WTC11 (cell line): ENCODE data around the gene RRAD. TPM values are rescaled to one million over a fixed set of nuclear protein-coding genes. Genes with fewer than 3 reads are reported as not detected.
"Not testable (repeated sequence)": the region's sequence is repeated elsewhere in the genome, so short reads cannot be mapped to it uniquely, and the experiment has no call there.

Source experiments
- ATAC-seq: fragments of 200-7000 bp; cut with Tn5 transposase; 2 replicates; pipeline ENCODE4 v1.10.0; 2021; ENCODE audit warnings: mild to moderate bottlenecking, moderate library complexity
- CTCF ChIA-PET: fragments of 300-600 bp; sonication (Branson Sonifier 250); formaldehyde crosslinking; loops from one replicate; lab custom pipeline; 2021; ENCODE audit warnings: antibody characterized with exemption; lab: Charles Lee
- POLR2A ChIA-PET: fragments of 350-600 bp; sonication (Branson Sonifier 250); formaldehyde crosslinking; loops from one replicate; lab custom pipeline; 2021; ENCODE audit warnings: antibody characterized with exemption; lab: Charles Lee
- DNase-seq: peaks from one replicate; pipeline ENCODE4 v3.0.0; 2021; ENCODE audit warnings: low spot score
- H3K27ac Mint-ChIP-seq: 2 replicates; pipeline ENCODE4 v1.8.0; 2021; ENCODE audit warnings: mixed read lengths
- H3K27me3 Mint-ChIP-seq: 2 replicates; pipeline ENCODE4 v1.8.0; 2021; ENCODE audit warnings: low read depth, mild to moderate bottlenecking, moderate library complexity, mixed read lengths
- H3K36me3 Mint-ChIP-seq: 2 replicates; pipeline ENCODE4 v1.8.0; 2021; ENCODE audit warnings: mixed read lengths
- H3K4me1 Mint-ChIP-seq: 2 replicates; pipeline ENCODE4 v1.8.0; 2022; ENCODE audit warnings: mixed read lengths
- H3K4me3 Mint-ChIP-seq: 2 replicates; pipeline ENCODE4 v1.8.0; 2021; ENCODE audit warnings: mild to moderate bottlenecking, moderate library complexity, mixed read lengths
- H3K9me3 Mint-ChIP-seq: 2 replicates; pipeline ENCODE4 v1.8.0; 2021; ENCODE audit warnings: mixed read lengths
- CBFB ChIP-seq: sonication (generic); formaldehyde crosslinking; IDR thresholded peaks from 2 replicates; pipeline ENCODE4 v1.8.1; 2022; ENCODE audit warnings: mild to moderate bottlenecking, low read depth, missing genetic modification reagents
- E2F1 ChIP-seq: sonication (generic); formaldehyde crosslinking; IDR thresholded peaks from 2 replicates; pipeline ENCODE4 v1.8.0; 2022; ENCODE audit warnings: mild to moderate bottlenecking, missing genetic modification reagents
- ELF4 ChIP-seq: sonication (generic); formaldehyde crosslinking; IDR thresholded peaks from 2 replicates; pipeline ENCODE4 v1.8.1; 2022; ENCODE audit warnings: low read depth, mild to moderate bottlenecking, moderate library complexity, missing genetic modification reagents
- FOXK1 ChIP-seq: sonication (generic); formaldehyde crosslinking; IDR thresholded peaks from 2 replicates; pipeline ENCODE4 v1.8.0; 2022; ENCODE audit warnings: mild to moderate bottlenecking, moderate library complexity, missing genetic modification reagents
- FOXP1 ChIP-seq: sonication (generic); formaldehyde crosslinking; IDR thresholded peaks from 2 replicates; pipeline ENCODE4 v1.8.0; 2022; ENCODE audit warnings: missing genetic modification reagents, mild to moderate bottlenecking, moderate library complexity, borderline replicate concordance
- GRHL2 ChIP-seq: fragments of 250-450 bp; sonication (Bioruptor Pico); IDR thresholded peaks from 2 replicates; pipeline ENCODE4 v1.8.0; 2022; ENCODE audit warnings: mild to moderate bottlenecking, moderate library complexity; ENCODE audit not compliant: insufficient replicate concordance, severe bottlenecking
- IRF1 ChIP-seq: sonication (generic); formaldehyde crosslinking; IDR thresholded peaks from 2 replicates; pipeline ENCODE4 v1.8.0; 2023; ENCODE audit warnings: missing genetic modification reagents
- JAZF1 ChIP-seq: fragments of 250-450 bp; sonication (Bioruptor Pico); IDR thresholded peaks from 2 replicates; pipeline ENCODE4 v1.9.0; 2021; ENCODE audit warnings: moderate library complexity, mild to moderate bottlenecking, inconsistent platforms
- NR1H2 ChIP-seq: sonication (generic); formaldehyde crosslinking; IDR thresholded peaks from 2 replicates; pipeline ENCODE4 v1.9.0; 2021; ENCODE audit warnings: mild to moderate bottlenecking, moderate library complexity, missing genetic modification reagents
- NR2C2 ChIP-seq: sonication (generic); formaldehyde crosslinking; IDR thresholded peaks from 2 replicates; pipeline ENCODE4 v1.8.0; 2022; ENCODE audit warnings: mild to moderate bottlenecking, missing genetic modification reagents
- NR3C1 ChIP-seq: sonication (generic); formaldehyde crosslinking; conservative IDR thresholded peaks from 2 replicates; pipeline ENCODE4 v1.8.1; 2023; ENCODE audit warnings: low read depth, mild to moderate bottlenecking, missing genetic modification reagents
- RELA ChIP-seq: sonication (generic); formaldehyde crosslinking; IDR thresholded peaks from 2 replicates; pipeline ENCODE4 v1.8.1; 2022; ENCODE audit warnings: missing genetic modification reagents, mild to moderate bottlenecking, borderline replicate concordance
- SMAD3 ChIP-seq: sonication (generic); formaldehyde crosslinking; IDR thresholded peaks from 2 replicates; pipeline ENCODE4 v1.8.0; 2022; ENCODE audit warnings: missing genetic modification reagents, mild to moderate bottlenecking, borderline replicate concordance
- SOX15 ChIP-seq: fragments of 250-450 bp; sonication (Bioruptor Pico); IDR thresholded peaks from 2 replicates; pipeline ENCODE4 v1.9.0; 2021; ENCODE audit warnings: mild to moderate bottlenecking
- TCF7 ChIP-seq: sonication (generic); formaldehyde crosslinking; IDR thresholded peaks from 2 replicates; pipeline ENCODE4 v1.8.0; 2022; ENCODE audit warnings: mild to moderate bottlenecking, low read depth, missing genetic modification reagents, moderate library complexity
- ZNF121 ChIP-seq: sonication (generic); formaldehyde crosslinking; IDR thresholded peaks from 2 replicates; pipeline ENCODE4 v1.8.0; 2023; ENCODE audit warnings: missing genetic modification reagents
- ZNF263 ChIP-seq: sonication (generic); formaldehyde crosslinking; IDR thresholded peaks from 2 replicates; pipeline ENCODE4 v1.8.1; 2022; ENCODE audit warnings: low read depth, mild to moderate bottlenecking, moderate library complexity, missing genetic modification reagents
- ZNF317 ChIP-seq: sonication (generic); formaldehyde crosslinking; IDR thresholded peaks from 2 replicates; pipeline ENCODE4 v1.8.1; 2023; ENCODE audit warnings: low read depth, mild to moderate bottlenecking, moderate library complexity, missing genetic modification reagents, borderline replicate concordance
- ZNF396 ChIP-seq: fragments of 250-450 bp; sonication (Bioruptor Pico); IDR thresholded peaks from 2 replicates; pipeline ENCODE4 v1.8.0; 2021; ENCODE audit warnings: mild to moderate bottlenecking, moderate library complexity, borderline replicate concordance
- total RNA-seq: library from RNA; stranded (reverse); gene quantifications from 3 replicates; pipeline ENCODE4 v1.2.3, GENCODE V29; 2021
- TF ChIP-seq, protein P1 (sequence below): sonication (generic); formaldehyde crosslinking; IDR thresholded peaks from 2 replicates; pipeline ENCODE4 v1.8.1; 2022; ENCODE audit warnings: mild to moderate bottlenecking, moderate library complexity, missing genetic modification reagents
- TF ChIP-seq, protein P2 (sequence below): sonication (generic); formaldehyde crosslinking; IDR thresholded peaks from 2 replicates; pipeline ENCODE4 v1.8.0; 2022; ENCODE audit warnings: mild to moderate bottlenecking, missing genetic modification reagents
- TF ChIP-seq, protein P3 (sequence below): fragments of 250-450 bp; sonication (Bioruptor Pico); IDR thresholded peaks from 2 replicates; pipeline ENCODE4 v1.9.0; 2021; ENCODE audit warnings: moderate library complexity, mild to moderate bottlenecking, inconsistent platforms, borderline replicate concordance
- TF ChIP-seq, protein P4 (sequence below): sonication (generic); formaldehyde crosslinking; IDR thresholded peaks from 2 replicates; pipeline ENCODE4 v1.8.1; 2022; ENCODE audit warnings: low read depth, missing genetic modification reagents, borderline replicate concordance

The RRAD gene
- total RNA-seq, 1 experiment from 2014 or later: 0.52 TPM

GRCh38 chr16:66899310-66899944, 25.9 kb downstream of the RRAD start (continued):
- TF ChIP-seq GRHL2 (CRISPR knock-in tag) (no peak), ZNF317 (CRISPR knock-in tag) (no peak), RELA (CRISPR knock-in tag) (no peak)
- TF ChIP-seq, all 79 proteins: peak for 0

DNA sequence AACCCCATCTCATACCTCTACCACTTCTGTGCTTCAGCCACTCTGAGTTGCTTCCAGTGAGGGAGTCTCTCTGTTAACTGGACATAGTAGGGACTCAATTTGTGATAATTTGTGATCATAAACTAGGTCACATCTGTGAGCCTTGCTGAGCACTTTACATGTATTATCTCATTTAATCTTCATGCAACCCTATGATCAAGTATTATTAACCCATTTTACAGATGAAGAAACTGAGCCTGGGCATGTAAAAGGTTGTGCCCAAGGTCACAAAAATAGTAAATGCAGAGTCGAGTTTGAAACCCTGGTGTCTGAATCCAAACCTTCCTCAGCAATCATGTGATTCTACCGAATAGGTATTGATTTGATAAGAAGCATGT, 26.4 kb downstream of the RRAD start:
- Mint-ChIP-seq H3K9me3 (no peaks in the 10 kb centered on the region), H3K27me3 (no peaks in the 10 kb centered on the region; the same call in 1 of the 2 replicates)
- DNase-seq (no peak), ATAC-seq (no peak)
- CTCF ChIA-PET: interaction anchor here (1.3 to 11.5 kb wide), 3 partner anchors 11 to 27 kb away, joined by 3 to 175 read pairs (median 32); partner anchors contain the start of genes PDP2 and RRAD
- TF ChIP-seq E2F1 (CRISPR knock-in tag) (no peak), FOXK1 (no peak), JAZF1 (no peak), ELF4 (CRISPR knock-in tag) (no peak), SMAD3 (CRISPR knock-in tag) (no peak), TCF7 (CRISPR knock-in tag) (no peak), ZNF396 (CRISPR knock-in tag) (no peak)
- TF ChIP-seq, protein P1, sequence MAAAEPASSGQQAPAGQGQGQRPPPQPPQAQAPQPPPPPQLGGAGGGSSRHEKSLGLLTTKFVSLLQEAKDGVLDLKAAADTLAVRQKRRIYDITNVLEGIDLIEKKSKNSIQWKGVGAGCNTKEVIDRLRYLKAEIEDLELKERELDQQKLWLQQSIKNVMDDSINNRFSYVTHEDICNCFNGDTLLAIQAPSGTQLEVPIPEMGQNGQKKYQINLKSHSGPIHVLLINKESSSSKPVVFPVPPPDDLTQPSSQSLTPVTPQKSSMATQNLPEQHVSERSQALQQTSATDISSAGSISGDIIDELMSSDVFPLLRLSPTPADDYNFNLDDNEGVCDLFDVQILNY: no peak
- TF ChIP-seq, protein P2, sequence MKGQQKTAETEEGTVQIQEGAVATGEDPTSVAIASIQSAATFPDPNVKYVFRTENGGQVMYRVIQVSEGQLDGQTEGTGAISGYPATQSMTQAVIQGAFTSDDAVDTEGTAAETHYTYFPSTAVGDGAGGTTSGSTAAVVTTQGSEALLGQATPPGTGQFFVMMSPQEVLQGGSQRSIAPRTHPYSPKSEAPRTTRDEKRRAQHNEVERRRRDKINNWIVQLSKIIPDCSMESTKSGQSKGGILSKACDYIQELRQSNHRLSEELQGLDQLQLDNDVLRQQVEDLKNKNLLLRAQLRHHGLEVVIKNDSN (CRISPR knock-in tag): no peak
- TF ChIP-seq, protein P3, sequence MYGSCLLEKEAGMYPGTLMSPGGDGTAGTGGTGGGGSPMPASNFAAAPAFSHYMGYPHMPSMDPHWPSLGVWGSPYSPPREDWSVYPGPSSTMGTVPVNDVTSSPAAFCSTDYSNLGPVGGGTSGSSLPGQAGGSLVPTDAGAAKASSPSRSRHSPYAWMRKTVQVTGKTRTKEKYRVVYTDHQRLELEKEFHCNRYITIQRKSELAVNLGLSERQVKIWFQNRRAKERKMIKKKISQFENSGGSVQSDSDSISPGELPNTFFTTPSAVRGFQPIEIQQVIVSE (CRISPR knock-in tag): no peak
- TF ChIP-seq, all 79 proteins: peak for 0
- H3K4me1 Mint-ChIP-seq: peaks cover 8% of the 10 kb centered on the region
- no peaks in the 10 kb centered on the region for H3K36me3 Mint-ChIP-seq
- POLR2A ChIA-PET: no interaction called here
- no peak overlapping the region for H3K4me3 Mint-ChIP-seq
- no peak overlapping the region for H3K27ac Mint-ChIP-seq

- H3K36me3 Mint-ChIP-seq: no peaks in the 10 kb centered on the region
- no peak overlapping the region for H3K4me3 Mint-ChIP-seq
- CTCF ChIA-PET: interaction anchor here (0.6 to 11.5 kb wide), 4 partner anchors 12 to 145 kb away, joined by 3 to 175 read pairs (median 18); partner anchors contain the start of gene RRAD
- peaks cover 8% of the 10 kb centered on the region for H3K4me1 Mint-ChIP-seq
- POLR2A ChIA-PET: no interaction called here
- no peak for ATAC-seq
- TF ChIP-seq IRF1 (no peak), SMAD3 (CRISPR knock-in tag) (no peak), CBFB (CRISPR knock-in tag) (no peak), SOX15 (CRISPR knock-in tag) (no peak), JAZF1 (no peak), NR3C1 (CRISPR knock-in tag) (no peak), ZNF121 (CRISPR knock-in tag) (no peak), NR1H2 (CRISPR knock-in tag) (no peak), NR2C2 (no peak), ZNF263 (CRISPR knock-in tag) (no peak), FOXP1 (CRISPR knock-in tag) (no peak), TCF7 (CRISPR knock-in tag) (no peak)
- TF ChIP-seq, protein P2 (CRISPR knock-in tag): no peak
- TF ChIP-seq, protein P3 (CRISPR knock-in tag): no peak
- TF ChIP-seq, protein P4, sequence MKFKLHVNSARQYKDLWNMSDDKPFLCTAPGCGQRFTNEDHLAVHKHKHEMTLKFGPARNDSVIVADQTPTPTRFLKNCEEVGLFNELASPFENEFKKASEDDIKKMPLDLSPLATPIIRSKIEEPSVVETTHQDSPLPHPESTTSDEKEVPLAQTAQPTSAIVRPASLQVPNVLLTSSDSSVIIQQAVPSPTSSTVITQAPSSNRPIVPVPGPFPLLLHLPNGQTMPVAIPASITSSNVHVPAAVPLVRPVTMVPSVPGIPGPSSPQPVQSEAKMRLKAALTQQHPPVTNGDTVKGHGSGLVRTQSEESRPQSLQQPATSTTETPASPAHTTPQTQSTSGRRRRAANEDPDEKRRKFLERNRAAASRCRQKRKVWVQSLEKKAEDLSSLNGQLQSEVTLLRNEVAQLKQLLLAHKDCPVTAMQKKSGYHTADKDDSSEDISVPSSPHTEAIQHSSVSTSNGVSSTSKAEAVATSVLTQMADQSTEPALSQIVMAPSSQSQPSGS: no peak
- H3K9me3 Mint-ChIP-seq: no peaks in the 10 kb centered on the region
- no peaks in the 10 kb centered on the region; the same call in 1 of the 2 replicates for H3K27me3 Mint-ChIP-seq
- DNase-seq: no peak
- no peak overlapping the region for H3K27ac Mint-ChIP-seq
Measured at GRCh38 chr16:66898207-66898606, 27.1 kb downstream of the RRAD start.

- CTCF ChIA-PET: interaction anchor here (1.9 to 11.5 kb wide), 4 partner anchors 14 to 55 kb away, joined by 13 to 175 read pairs (median 22); partner anchors contain the start of genes PDP2 and RRAD
Measured at GRCh38 chr16:66896682-66897081, 28.7 kb downstream of the RRAD start.

More at GRCh38 chr16:66896682-66897081, 28.7 kb downstream of the RRAD start:
- H3K4me1 Mint-ChIP-seq, H3K9me3 Mint-ChIP-seq, DNase-seq, H3K27me3 Mint-ChIP-seq, POLR2A ChIA-PET, ATAC-seq, H3K36me3 Mint-ChIP-seq, H3K4me3 Mint-ChIP-seq, H3K27ac Mint-ChIP-seq: not testable (repeated sequence)
